ENCODE data around the gene WDR47. TPM values are rescaled to one million over a fixed set of nuclear protein-coding genes. Genes with fewer than 3 reads are reported as not detected.

The WDR47 gene
- total and polyA plus RNA-seq, 2 of the 8 experiments (the other 6 are each of a cell fraction or from before 2014, with no cell fraction given), result 1.9 to 6.7 TPM

DNA sequence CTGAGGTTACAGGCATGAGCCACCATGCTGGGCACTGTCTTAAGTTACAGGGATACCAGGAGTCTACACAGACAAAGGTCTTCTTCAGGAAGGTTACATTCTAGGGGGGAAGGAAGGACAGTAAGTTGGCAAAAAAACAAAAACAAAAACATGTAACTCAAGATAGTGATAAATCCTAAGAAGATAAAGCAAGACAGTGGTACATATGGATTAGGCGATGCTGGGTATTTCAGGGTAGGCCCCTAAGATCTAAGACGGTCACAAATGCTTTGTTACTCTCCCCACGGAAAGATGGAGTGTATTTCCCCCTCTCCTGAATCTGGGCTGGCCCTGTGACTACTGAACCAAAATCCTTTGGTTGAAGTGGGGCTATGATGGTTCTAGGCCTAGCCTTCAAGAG lies 86.8 kb downstream of the WDR47 start:
- no peak overlapping the region for H2BK12ac ChIP-seq (ENCODE audit: low read depth, low read length)
- no peak overlapping the region for H3K4me3 ChIP-seq (ENCODE audit: extremely low read depth in 1 of 4, insufficient read depth in 2 of 4, low read depth in 3 of 4, low read length in 4 of 4)
- H3K56ac ChIP-seq (replicated peaks; ENCODE audit: insufficient read length, low read depth, low read length), result no peak overlapping the region
- DNase-seq (ENCODE audit: low read depth in 1 of 2, low spot score in 2 of 2), result no peak
- H3K4me2 ChIP-seq (ENCODE audit: insufficient read depth in 1 of 2, low read depth in 2 of 2, low read length in 2 of 2), result no peak overlapping the region
- no peak overlapping the region for H2BK120ac ChIP-seq (replicated peaks; ENCODE audit: low read depth, low read length)
- H2BK20ac ChIP-seq (ENCODE audit: low read length), result no peak overlapping the region
- H3K23me2 ChIP-seq (ENCODE audit: low read depth, low read length), result no peaks in the 10 kb centered on the region
- no peak overlapping the region for H4K91ac ChIP-seq (replicated peaks; ENCODE audit: insufficient read length, low read length)
- no peak overlapping the region for H2AFZ ChIP-seq (ENCODE audit: low read length)
- H3K14ac ChIP-seq (ENCODE audit: insufficient read length), result no peak overlapping the region
- peaks cover 2% of the 10 kb centered on the region; the same call in 1 of the 2 replicates for H3K79me1 ChIP-seq (ENCODE audit: low read depth, low read length)
- no peaks in the 10 kb centered on the region for H3K9me3 ChIP-seq (ENCODE audit: insufficient read depth in 2 of 2, low read depth in 1 of 2, low read length in 1 of 2)
- 91% methylated on average over 3 of the region's 3 CpGs; no CpG with 5 or more reads in 1 of the 2 experiments for WGBS, 2 experiments (ENCODE audit: extremely low coverage in 1 of 2, insufficient coverage in 1 of 2, insufficient read length in 1 of 2, insufficient replicate concordance in 2 of 2, low coverage in 1 of 2, low lambda C conversion rate in 2 of 2, missing lambda C conversion rate in 1 of 2)
- H3K23ac ChIP-seq (ENCODE audit: insufficient read length), result no peak overlapping the region
- no peak overlapping the region for H4K8ac ChIP-seq (ENCODE audit: extremely low read depth, insufficient read depth, low read length)
- POLR2A ChIA-PET (ENCODE audit: partially characterized antibody), result interaction anchor here (0.7 to 1.4 kb wide), 3 partner anchors 30 to 779 kb away, joined by 3 read pairs; no protein-coding TSS in a partner anchor
- H4K20me1 ChIP-seq (replicated peaks in 1 of 2; ENCODE audit: control insufficient read depth in 1 of 2, insufficient read depth in 2 of 2, low read length in 2 of 2), result peaks cover 1 to 6% of the 10 kb centered on the region in 2 experiments
- no peak overlapping the region for H3K4ac ChIP-seq (replicated peaks; ENCODE audit: insufficient read length, low read depth, low read length)
- H2BK5ac ChIP-seq (ENCODE audit: low read depth, low read length), result no peak overlapping the region
- H3K79me2 ChIP-seq (ENCODE audit: control insufficient read depth in 1 of 2, insufficient read depth in 2 of 2, low read length in 2 of 2), result peaks cover 0 to 64% of the 10 kb centered on the region in 2 experiments; a peak in 3 of 4 replicates
- H3K27me3 ChIP-seq (replicated peaks in 1 of 4; ENCODE audit: control insufficient read depth in 3 of 4, extremely low read depth in 1 of 4, insufficient read depth in 3 of 4, low read length in 3 of 4), result no peaks in the 10 kb centered on the region
- no peak overlapping the region for H2AK5ac ChIP-seq (ENCODE audit: low read depth, low read length)
- H3K18ac ChIP-seq (ENCODE audit: extremely low read depth, low read length), result no peak overlapping the region
- H3K9ac ChIP-seq (replicated peaks in 1 of 4; ENCODE audit: extremely low read depth in 1 of 4, low read depth in 3 of 4, low read length in 3 of 4), result no peak overlapping the region
- H4K5ac ChIP-seq (ENCODE audit: insufficient read length, low read depth, low read length), result no peak overlapping the region
- CTCF ChIA-PET (ENCODE audit: partially characterized antibody), result interaction anchor here (1.1 kb wide), 1 partner anchor 129 kb away, joined by 3 read pairs; no protein-coding TSS in a partner anchor
- peaks cover 0 to 3% (median 0%) of the 10 kb centered on the region in 4 experiments; a peak in 2 of 7 replicates for H3K4me1 ChIP-seq (replicated peaks in 1 of 4; ENCODE audit: control insufficient read depth in 3 of 4, insufficient read depth in 4 of 4, low read length in 3 of 4)
- peaks cover 0 to 6% (median 0%) of the 10 kb centered on the region in 4 experiments; a peak in 1 of 8 replicates for H3K36me3 ChIP-seq (ENCODE audit: control insufficient read depth in 2 of 4, insufficient read depth in 4 of 4, low read length in 3 of 4)
- no peak overlapping the region for H2BK15ac ChIP-seq (ENCODE audit: low read length)
- FAIRE-seq, result no peak
- no peak overlapping the region for H3K27ac ChIP-seq (ENCODE audit: low read depth, low read length)
- TF ChIP-seq BCL11A (IDR thresholded peaks at IDR 0.05; ENCODE audit: low read depth in 2 of 2, low read length in 2 of 2) (no peak), BACH1 (IDR thresholded peaks at IDR 0.05; ENCODE audit: low read length) (no peak), SAP30 (IDR thresholded peaks at IDR 0.05; ENCODE audit: insufficient read depth, insufficient replicate concordance, low read length) (no peak), CTBP2 (IDR thresholded peaks at IDR 0.05; ENCODE audit: borderline replicate concordance, insufficient read depth, insufficient read length, low read length) (no peak), KDM4A (IDR thresholded peaks at IDR 0.05; ENCODE audit: low read depth, low read length, severe bottlenecking) (no peak), GTF2F1 (IDR thresholded peaks at IDR 0.05; ENCODE audit: borderline replicate concordance, low read depth, low read length) (no peak), GABPA (IDR thresholded peaks at IDR 0.05; ENCODE audit: borderline replicate concordance, insufficient read depth, low read length) (no peak), RAD21 (IDR thresholded peaks at IDR 0.05 in 1 of 2, conservative IDR thresholded peaks at IDR 0.05 in 1 of 2; ENCODE audit: low read depth in 2 of 2, low read length in 2 of 2) (no peak)
- TF ChIP-seq, protein P1, sequence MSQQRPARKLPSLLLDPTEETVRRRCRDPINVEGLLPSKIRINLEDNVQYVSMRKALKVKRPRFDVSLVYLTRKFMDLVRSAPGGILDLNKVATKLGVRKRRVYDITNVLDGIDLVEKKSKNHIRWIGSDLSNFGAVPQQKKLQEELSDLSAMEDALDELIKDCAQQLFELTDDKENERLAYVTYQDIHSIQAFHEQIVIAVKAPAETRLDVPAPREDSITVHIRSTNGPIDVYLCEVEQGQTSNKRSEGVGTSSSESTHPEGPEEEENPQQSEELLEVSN (IDR thresholded peaks at IDR 0.05), result no peak
- TF ChIP-seq, protein P2, sequence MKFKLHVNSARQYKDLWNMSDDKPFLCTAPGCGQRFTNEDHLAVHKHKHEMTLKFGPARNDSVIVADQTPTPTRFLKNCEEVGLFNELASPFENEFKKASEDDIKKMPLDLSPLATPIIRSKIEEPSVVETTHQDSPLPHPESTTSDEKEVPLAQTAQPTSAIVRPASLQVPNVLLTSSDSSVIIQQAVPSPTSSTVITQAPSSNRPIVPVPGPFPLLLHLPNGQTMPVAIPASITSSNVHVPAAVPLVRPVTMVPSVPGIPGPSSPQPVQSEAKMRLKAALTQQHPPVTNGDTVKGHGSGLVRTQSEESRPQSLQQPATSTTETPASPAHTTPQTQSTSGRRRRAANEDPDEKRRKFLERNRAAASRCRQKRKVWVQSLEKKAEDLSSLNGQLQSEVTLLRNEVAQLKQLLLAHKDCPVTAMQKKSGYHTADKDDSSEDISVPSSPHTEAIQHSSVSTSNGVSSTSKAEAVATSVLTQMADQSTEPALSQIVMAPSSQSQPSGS (IDR thresholded peaks at IDR 0.05; ENCODE audit: low read length), result no peak
